Upper lobe of left lung (tissue), 4 donors: ENCODE results near the gene F11R.
"Not testable (repeated sequence)": the region's sequence is repeated elsewhere in the genome, so short reads cannot be mapped to it uniquely, and the experiment has no call there.

Source experiments
- EP300 ChIP-seq, 4 donors: sonication (generic); formaldehyde crosslinking; IDR thresholded peaks; one replicate each; pipeline ENCODE4 v1.5.1; 2017; ENCODE audit warnings: antibody characterized with exemption in 4 of 4, control low read depth in 2 of 4
- POLR2A ChIP-seq, 4 donors: fragments of 450-650 bp; IDR thresholded peaks; one replicate each; pipeline ENCODE4 v1.5.1; 2016 to 2017; ENCODE audit warnings: antibody characterized with exemption in 4 of 4, mild to moderate bottlenecking in 2 of 4
- POLR2AphosphoS5 ChIP-seq, 2 donors: sonication (generic); formaldehyde crosslinking; IDR thresholded peaks; one replicate each; pipeline ENCODE4 v1.5.1; 2017; ENCODE audit warnings: antibody characterized with exemption in 2 of 2
- TF ChIP-seq, protein P1 (sequence below), 6 experiments: fragments of 450-650 bp in 4 of 6; fragments of 200-600 bp in 2 of 6; sonication (generic) in 2 of 6; IDR thresholded peaks; one replicate each; pipeline ENCODE4 v1.5.1; 2016 to 2019; ENCODE audit warnings: antibody characterized with exemption in 6 of 6

DNA sequence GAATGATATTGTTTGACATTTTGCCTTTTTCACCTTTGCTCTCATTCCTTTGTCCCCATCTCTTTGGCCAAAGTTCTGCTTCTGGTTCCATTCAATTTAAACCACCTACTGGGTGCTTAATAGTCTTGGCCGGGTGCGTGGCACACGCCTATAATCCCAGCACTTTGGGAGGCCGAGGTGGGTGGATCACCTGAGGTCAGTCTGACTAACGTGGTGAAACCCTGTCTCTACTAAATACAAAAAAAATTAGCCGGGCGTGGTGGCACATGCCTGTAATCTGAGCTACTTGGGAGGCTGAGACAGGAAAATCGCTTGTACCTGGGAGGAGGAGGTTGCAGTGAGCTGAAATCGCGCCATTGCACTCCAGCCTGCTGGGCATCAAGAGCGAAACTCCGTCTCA is 1.5 kb upstream of the F11R start:
- not testable (repeated sequence) for TF ChIP-seq POLR2AphosphoS5, POLR2A, EP300 (IDR thresholded peaks at IDR 0.05)
- TF ChIP-seq, protein P1, sequence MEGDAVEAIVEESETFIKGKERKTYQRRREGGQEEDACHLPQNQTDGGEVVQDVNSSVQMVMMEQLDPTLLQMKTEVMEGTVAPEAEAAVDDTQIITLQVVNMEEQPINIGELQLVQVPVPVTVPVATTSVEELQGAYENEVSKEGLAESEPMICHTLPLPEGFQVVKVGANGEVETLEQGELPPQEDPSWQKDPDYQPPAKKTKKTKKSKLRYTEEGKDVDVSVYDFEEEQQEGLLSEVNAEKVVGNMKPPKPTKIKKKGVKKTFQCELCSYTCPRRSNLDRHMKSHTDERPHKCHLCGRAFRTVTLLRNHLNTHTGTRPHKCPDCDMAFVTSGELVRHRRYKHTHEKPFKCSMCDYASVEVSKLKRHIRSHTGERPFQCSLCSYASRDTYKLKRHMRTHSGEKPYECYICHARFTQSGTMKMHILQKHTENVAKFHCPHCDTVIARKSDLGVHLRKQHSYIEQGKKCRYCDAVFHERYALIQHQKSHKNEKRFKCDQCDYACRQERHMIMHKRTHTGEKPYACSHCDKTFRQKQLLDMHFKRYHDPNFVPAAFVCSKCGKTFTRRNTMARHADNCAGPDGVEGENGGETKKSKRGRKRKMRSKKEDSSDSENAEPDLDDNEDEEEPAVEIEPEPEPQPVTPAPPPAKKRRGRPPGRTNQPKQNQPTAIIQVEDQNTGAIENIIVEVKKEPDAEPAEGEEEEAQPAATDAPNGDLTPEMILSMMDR (IDR thresholded peaks at IDR 0.05) = not testable (repeated sequence)
